ENCODE results near the gene IL1RAPL1.
"Not testable (repeated sequence)": the region's sequence is repeated elsewhere in the genome, so short reads cannot be mapped to it uniquely, and the experiment has no call there.

IL1RAPL1 gene

DNA sequence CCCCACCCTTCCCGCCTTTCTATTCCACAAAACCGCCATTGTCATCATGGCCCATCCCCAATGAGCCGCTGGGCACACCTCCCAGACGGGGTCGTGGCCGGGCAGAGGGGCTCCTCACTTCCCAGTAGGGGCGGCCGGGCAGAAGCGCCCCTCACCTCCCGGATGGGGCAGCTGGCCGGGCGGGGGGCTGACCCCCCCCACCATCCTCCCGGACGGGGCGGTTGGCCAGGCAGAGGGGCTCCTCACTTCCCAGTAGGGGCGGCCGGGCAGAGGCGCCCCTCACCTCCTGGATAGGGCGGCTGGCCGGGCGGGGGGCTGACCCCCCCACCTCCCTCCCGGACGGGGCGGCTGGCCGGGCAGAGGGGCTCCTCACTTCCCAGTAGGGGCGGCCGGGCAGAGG, 745.8 kb downstream of the IL1RAPL1 start:
- not testable (repeated sequence) for H3K27me3 Mint-ChIP-seq, H3K9me3 Mint-ChIP-seq, H3K27ac Mint-ChIP-seq, H3K4me1 Mint-ChIP-seq, ATAC-seq, H3K36me3 Mint-ChIP-seq, H3K4me3 Mint-ChIP-seq

DNA sequence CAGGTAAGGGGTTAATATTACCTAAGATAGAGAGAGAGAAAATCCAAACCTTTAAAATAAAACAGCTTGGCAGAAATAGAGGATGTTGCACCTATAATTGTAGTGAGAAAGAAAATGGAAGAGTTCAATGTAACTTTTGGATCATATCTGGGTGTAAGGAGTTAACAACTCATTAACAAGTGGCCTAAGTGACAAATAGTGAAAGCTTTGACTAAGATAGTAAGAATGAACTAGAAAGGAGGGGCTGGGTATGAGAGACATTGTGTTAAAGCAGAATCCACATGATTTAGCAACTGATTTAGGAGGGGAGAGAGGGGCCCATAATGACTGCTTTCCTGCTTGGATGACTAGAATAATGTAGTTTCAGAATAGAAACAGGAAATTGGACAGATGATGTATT, 761.0 kb downstream of the IL1RAPL1 start:
- no peaks in the 10 kb centered on the region for H3K9me3 Mint-ChIP-seq
- H3K4me1 Mint-ChIP-seq, result no peaks in the 10 kb centered on the region
- no peak for ATAC-seq
- H3K27me3 Mint-ChIP-seq, result no peaks in the 10 kb centered on the region
- H3K4me3 Mint-ChIP-seq, result no peak overlapping the region
- H3K36me3 Mint-ChIP-seq, result no peaks in the 10 kb centered on the region
- no peak overlapping the region for H3K27ac Mint-ChIP-seq

DNA sequence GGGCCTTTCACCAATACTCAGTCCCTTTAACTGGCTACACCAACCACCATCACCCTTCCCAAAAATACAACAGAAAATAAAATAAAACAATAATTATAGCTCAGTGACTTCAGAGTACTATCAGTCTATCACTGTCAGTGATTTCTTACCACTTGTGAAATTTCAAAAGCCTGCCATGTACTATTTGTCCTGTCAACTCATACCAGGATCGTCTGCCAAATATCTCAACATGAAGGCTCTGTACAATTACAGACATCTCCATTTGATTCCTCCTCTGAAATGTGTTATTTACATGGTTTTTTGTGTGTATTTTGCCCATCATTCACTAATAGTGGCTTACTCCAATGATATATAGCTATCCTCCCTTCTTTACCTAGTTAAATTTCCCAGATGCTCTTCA, 772.0 kb downstream of the IL1RAPL1 start:
- Mint-ChIP-seq H3K4me3 (no peak overlapping the region), H3K9me3 (no peaks in the 10 kb centered on the region), H3K36me3 (no peaks in the 10 kb centered on the region), H3K4me1 (no peaks in the 10 kb centered on the region), H3K27ac (no peak overlapping the region), H3K27me3 (no peaks in the 10 kb centered on the region)
- ATAC-seq, result no peak

DNA sequence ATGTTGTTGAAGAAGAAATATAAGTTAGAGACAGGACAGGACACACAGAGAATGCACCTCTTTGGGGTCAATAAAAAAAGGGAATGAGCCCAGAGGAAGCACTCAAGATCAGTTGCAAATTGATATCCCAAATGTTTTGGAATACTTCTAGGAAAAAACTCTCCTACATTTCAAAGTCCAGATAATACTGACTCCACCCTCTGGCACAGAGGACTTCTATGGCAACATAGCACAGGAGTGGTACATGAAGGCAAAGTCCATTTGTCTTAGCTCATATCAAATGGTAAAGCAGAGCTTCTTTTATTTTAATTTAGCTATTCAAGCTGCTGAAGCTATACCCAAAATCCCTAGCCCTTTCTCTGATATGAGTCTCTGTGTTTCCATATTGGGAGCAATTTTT, 787.5 kb downstream of the IL1RAPL1 start:
- not testable (repeated sequence) for ATAC-seq, H3K27me3 Mint-ChIP-seq, H3K9me3 Mint-ChIP-seq

DNA sequence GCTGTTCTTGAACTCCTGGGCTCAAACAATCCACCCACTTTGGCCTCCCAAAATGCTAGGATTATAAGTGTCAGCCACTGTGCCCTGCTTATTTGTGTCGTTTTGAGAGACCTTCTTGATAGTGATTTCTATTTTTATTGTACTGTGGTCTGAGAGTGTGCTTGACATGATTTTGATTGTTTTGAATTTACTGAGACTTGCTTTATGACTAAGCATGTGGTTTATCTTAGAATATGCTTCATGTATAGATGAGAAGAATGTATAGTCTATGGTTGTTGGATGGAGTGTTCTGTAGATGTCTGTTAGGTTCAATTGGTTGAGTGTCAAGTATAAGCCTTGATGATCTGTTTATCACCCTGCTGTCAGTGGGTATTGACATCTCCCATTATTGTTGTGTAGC, 789.3 kb downstream of the IL1RAPL1 start:
- Mint-ChIP-seq H3K4me3 (no peak overlapping the region), H3K27me3 (no peaks in the 10 kb centered on the region), H3K4me1 (no peaks in the 10 kb centered on the region), H3K36me3 (no peaks in the 10 kb centered on the region), H3K27ac (no peak overlapping the region), H3K9me3 (no peaks in the 10 kb centered on the region)
- no peak for ATAC-seq

More for the DNA sequence above, 787.5 kb downstream of the IL1RAPL1 start:
- not testable (repeated sequence) for H3K27ac Mint-ChIP-seq, H3K36me3 Mint-ChIP-seq, H3K4me3 Mint-ChIP-seq, H3K4me1 Mint-ChIP-seq

DNA sequence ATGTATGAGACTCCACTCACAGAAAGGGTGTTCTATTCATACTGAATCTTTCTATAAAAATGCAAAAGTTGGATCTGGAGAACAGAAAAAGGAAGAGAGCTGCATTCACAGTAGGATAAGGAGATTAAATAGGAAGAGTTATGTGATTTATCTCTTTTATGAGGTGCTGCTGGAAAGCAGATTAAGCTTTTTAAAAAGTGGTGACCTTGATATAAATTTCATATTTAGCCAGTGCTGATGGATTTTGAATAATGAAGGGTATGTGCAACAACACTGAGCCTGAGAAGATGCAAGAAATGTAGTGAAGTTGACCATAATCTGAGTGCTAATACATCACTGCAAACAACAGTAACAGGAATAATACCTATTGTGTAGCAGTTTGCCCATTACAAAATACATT, 795.6 kb downstream of the IL1RAPL1 start:
- H3K4me3 Mint-ChIP-seq, result no peak overlapping the region
- H3K36me3 Mint-ChIP-seq, result no peaks in the 10 kb centered on the region
- H3K9me3 Mint-ChIP-seq, result no peaks in the 10 kb centered on the region
- H3K27ac Mint-ChIP-seq, result no peak overlapping the region
- no peak for ATAC-seq
- no peaks in the 10 kb centered on the region for H3K4me1 Mint-ChIP-seq
- no peaks in the 10 kb centered on the region for H3K27me3 Mint-ChIP-seq

DNA sequence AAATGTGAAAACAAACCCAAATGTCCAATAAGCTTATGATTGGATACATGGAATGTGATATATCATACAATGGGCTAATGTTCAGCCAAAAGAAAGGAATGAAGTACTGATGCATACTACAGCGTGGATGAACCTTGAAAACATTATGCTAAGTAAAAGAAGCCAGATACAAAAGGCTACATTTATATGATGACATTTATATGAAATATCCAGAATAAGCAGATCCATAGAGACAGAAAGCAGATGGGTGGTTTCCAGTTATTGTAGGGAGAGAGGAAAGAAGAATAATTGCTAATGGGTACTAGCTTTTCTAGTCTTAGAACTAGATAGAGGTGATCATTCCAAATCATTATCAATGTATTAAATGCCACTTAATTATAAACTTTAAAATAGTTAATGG, 801.3 kb downstream of the IL1RAPL1 start:
- no peak for ATAC-seq
- no peak overlapping the region for H3K4me3 Mint-ChIP-seq
- H3K27ac Mint-ChIP-seq, result no peak overlapping the region
- H3K9me3 Mint-ChIP-seq, result no peaks in the 10 kb centered on the region
- H3K36me3 Mint-ChIP-seq, result no peaks in the 10 kb centered on the region
- no peaks in the 10 kb centered on the region for H3K27me3 Mint-ChIP-seq
- H3K4me1 Mint-ChIP-seq, result no peaks in the 10 kb centered on the region

DNA sequence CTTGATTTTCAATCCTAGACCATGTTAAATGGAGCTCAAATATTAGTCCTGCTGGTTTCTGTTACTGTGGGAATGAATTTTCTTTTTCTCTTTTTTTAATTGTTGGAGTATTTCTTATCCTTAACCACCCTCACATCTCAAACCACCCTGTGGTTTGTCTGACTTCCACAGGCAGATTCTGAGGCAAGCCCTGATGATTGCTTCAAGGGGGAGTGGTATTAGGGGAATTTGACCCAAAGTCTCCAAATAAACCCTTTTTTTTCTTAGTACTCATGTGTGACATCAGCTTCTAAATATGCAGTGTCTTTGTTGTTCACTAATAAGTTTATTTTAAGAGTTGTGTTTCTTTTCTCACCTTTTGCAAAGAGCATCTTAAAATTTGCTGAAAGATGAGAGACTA, 810.3 kb downstream of the IL1RAPL1 start:
- H3K4me1 Mint-ChIP-seq, result no peaks in the 10 kb centered on the region
- peaks cover 3% of the 10 kb centered on the region for H3K9me3 Mint-ChIP-seq
- no peaks in the 10 kb centered on the region for H3K36me3 Mint-ChIP-seq
- ATAC-seq, result no peak
- H3K27me3 Mint-ChIP-seq, result no peaks in the 10 kb centered on the region
- no peak overlapping the region for H3K4me3 Mint-ChIP-seq
- no peak overlapping the region for H3K27ac Mint-ChIP-seq

DNA sequence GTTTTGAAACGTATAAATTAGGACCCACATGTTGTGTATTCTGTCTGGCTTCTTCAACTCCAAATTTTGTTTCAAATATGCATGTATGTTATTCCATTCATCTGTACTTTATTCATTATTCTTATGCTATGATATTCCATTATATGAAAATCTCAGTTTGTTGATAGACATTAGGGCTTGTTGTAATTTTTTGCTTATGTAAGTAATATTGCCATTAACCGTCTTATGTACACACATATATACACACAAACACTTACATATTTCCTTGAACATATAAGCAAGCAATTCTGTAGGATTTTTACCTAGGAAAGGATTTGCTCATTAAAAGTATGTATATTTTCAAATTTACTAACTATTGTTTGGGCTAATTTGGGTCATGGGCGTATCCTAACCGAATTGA, 820.1 kb downstream of the IL1RAPL1 start:
- no peak for ATAC-seq
- Mint-ChIP-seq H3K27ac (no peak overlapping the region), H3K27me3 (no peaks in the 10 kb centered on the region), H3K9me3 (no peaks in the 10 kb centered on the region), H3K4me3 (no peak overlapping the region), H3K36me3 (no peaks in the 10 kb centered on the region), H3K4me1 (no peaks in the 10 kb centered on the region)

DNA sequence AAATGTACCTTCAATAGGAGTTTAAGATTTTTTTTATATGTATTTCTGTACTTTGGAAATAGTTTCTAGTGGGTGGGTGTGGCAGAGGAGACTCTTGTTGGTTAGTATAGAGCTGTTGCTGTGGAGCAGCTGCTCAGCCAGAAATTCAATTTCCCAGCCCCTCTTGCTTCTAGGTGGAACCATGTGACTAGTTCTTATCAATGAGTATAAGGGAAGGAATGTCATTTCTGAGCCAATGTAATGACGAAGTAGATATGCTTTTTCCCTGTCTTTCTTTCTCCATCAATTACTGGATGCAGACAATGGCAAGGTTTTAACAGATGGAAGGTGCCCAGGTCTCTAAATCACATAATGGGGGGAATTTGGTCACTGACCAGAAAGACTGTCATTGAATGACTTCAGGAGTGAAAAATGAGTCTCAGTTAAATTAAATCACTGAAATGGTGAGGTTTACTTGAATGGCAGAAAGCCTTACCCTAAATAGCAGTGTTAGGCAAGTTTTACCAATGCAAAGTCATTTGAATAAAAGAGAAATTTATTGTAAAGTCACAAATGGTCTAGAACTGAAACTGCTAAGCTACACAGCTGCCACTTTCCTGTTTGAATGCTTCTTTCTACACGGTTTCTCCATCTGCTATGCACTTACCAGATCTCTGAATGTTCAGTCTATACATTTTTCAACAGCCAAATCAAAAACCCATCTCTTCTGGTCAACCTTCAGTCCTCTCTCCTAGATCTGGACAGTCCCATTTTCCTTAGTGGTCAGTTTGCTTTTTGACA, 832.7 kb downstream of the IL1RAPL1 start:
- H3K4me3 Mint-ChIP-seq, result no peak overlapping the region
- no peak overlapping the region for H3K27ac Mint-ChIP-seq
- ATAC-seq, result no peak
- H3K4me1 Mint-ChIP-seq, result no peaks in the 10 kb centered on the region
- H3K9me3 Mint-ChIP-seq, result no peaks in the 10 kb centered on the region
- no peaks in the 10 kb centered on the region for H3K36me3 Mint-ChIP-seq
- no peaks in the 10 kb centered on the region for H3K27me3 Mint-ChIP-seq

DNA sequence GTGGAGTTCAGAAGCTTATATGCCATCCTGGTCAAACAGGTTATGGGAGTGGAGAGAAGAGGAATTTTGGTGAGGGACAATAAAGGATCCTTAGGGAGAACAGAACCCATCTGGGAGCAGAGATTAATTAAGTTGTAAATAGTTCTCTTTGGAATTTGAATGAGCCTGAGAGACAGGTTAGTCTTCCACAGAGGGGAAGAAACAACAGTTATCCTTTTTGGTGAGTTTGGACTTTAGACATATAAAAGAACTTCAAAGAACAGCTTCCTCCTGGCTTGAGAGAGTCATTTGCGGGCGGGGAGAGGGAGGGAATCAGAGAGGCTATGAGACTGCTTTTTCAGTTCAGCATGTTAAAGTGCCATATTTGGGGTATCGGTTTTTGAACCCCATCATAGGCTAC, 834.8 kb downstream of the IL1RAPL1 start:
- Mint-ChIP-seq H3K27ac (no peak overlapping the region), H3K27me3 (no peaks in the 10 kb centered on the region), H3K9me3 (no peaks in the 10 kb centered on the region), H3K36me3 (no peaks in the 10 kb centered on the region), H3K4me3 (no peak overlapping the region), H3K4me1 (no peaks in the 10 kb centered on the region)
- no peak for ATAC-seq

DNA sequence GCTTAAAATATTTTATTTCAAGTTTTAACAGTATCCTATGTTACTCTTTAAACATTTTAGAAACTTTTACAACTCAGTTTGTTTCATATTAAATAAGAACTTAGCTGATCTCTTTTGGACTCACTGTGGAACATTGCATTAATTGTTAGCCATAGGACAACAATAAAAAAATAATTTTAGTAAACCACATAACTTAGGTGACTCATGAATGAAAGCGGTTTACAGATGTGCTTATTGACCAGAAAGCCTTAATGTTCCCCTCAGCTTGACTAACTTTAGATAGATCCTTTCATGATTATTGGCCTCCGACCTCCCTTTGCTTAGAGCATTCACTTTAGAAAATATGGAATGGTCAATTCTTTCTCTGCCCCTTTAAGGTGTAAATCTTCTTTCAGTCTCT, 844.6 kb downstream of the IL1RAPL1 start:
- no peak overlapping the region for H3K27ac Mint-ChIP-seq
- H3K9me3 Mint-ChIP-seq, result peaks cover 3% of the 10 kb centered on the region
- no peaks in the 10 kb centered on the region for H3K27me3 Mint-ChIP-seq
- H3K36me3 Mint-ChIP-seq, result no peaks in the 10 kb centered on the region
- H3K4me1 Mint-ChIP-seq, result no peaks in the 10 kb centered on the region
- ATAC-seq, result no peak
- no peak overlapping the region for H3K4me3 Mint-ChIP-seq

DNA sequence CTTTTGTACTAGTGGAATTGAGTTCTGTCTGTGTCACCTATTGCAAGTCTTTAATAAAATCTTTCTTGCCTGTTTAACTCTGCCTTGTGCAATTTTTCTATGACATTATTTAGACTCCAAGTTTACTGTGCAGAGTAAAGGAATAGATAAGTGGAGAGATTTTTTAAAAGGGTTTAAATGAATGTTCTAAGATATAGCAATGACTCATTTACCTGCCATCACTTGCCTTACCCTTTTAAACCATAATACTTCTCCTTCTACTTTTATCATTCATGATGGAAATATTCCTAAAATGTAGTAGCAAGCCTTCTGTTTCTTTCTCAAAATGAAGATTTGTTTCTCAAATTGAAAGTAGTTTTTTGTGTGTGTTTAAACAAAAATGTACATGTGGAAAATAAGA, 845.3 kb downstream of the IL1RAPL1 start:
- H3K9me3 Mint-ChIP-seq, result peaks cover 3% of the 10 kb centered on the region
- H3K4me1 Mint-ChIP-seq, result no peaks in the 10 kb centered on the region
- H3K27me3 Mint-ChIP-seq, result no peaks in the 10 kb centered on the region
- H3K27ac Mint-ChIP-seq, result no peak overlapping the region
- ATAC-seq, result no peak
- H3K36me3 Mint-ChIP-seq, result no peaks in the 10 kb centered on the region
- H3K4me3 Mint-ChIP-seq, result no peak overlapping the region

DNA sequence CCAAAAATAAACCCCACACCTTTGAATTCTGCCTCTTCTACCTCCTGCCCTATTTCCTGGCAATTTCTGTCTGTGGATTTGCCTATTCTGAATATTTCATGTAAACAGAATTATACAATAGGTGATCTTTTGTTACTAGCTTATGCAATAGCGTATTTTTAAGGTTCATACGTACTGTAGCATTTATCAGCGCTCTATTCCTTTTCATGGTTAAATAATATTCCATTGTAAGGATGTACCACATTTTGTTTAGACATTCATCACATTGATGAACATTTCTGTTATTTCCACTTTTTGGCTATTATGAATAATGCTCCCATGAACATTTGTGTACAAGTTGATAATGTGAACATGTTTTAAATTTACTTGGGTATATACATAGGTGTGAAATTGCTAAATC, 847.7 kb downstream of the IL1RAPL1 start:
- Mint-ChIP-seq H3K27ac (no peak overlapping the region), H3K4me1 (no peaks in the 10 kb centered on the region), H3K4me3 (no peak overlapping the region), H3K27me3 (no peaks in the 10 kb centered on the region), H3K9me3 (peaks cover 3% of the 10 kb centered on the region), H3K36me3 (no peaks in the 10 kb centered on the region)
- ATAC-seq, result no peak

DNA sequence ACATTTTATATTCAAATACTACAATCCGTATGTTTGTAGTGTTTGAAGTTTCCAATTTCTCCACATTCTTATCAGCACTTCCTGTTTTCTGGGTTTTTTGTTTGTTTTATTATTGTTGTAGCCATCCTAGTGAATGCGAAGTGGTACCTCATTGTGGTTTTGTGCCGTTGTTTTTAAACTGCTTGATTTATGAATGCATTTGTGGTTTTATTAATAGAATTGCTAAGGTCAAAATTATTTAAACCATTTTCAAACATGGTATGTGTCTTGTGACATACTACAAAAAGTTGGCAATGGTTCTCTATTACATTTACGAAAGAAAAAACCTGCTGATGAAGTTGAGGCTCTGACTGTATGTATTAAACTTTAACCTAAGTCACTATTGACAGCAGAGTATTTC, 848.1 kb downstream of the IL1RAPL1 start:
- Mint-ChIP-seq H3K36me3 (no peaks in the 10 kb centered on the region), H3K9me3 (peaks cover 3% of the 10 kb centered on the region), H3K4me3 (no peak overlapping the region), H3K27me3 (no peaks in the 10 kb centered on the region), H3K4me1 (no peaks in the 10 kb centered on the region), H3K27ac (no peak overlapping the region)
- no peak for ATAC-seq

DNA sequence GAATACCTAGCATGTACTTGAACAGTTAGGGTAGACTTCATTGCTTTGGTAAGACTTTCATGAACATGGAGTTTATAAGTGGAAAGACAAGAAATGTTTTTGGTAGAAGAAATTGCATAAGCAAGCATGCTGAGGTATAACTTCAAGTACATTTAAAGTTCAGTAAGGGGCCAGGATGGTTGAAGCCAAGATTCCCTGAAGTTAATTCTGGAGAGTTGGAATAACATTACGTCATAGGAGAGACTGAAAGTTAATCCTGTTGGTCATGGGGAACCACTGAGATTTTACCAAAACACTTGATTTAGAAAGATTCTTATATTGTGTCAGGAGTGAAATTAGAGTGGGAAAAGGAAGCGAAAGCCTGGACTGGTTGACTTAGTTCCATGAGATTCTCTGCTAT, 860.6 kb downstream of the IL1RAPL1 start:
- Mint-ChIP-seq H3K4me3 (no peak overlapping the region), H3K4me1 (no peaks in the 10 kb centered on the region), H3K27ac (no peak overlapping the region), H3K9me3 (no peaks in the 10 kb centered on the region), H3K36me3 (no peaks in the 10 kb centered on the region), H3K27me3 (no peaks in the 10 kb centered on the region)
- no peak for ATAC-seq

DNA sequence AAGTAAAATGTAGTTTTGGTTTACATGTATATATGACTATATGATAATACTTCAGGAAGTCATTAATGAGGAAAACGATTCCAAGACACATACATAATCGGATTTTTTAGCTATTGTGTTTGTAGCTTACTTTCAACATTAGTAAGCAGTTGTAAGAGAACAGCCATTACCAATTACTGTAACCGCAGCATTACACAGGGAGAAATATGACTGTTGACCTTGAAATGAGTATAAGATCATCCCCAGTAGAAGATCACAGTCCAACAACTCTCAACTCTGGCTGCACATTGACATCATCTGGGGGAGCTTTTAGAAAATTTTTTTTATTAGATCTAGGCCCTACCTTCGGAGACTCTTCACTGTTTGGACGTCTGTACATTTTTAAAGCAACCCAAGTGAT, 866.1 kb downstream of the IL1RAPL1 start:
- ATAC-seq, result no peak
- Mint-ChIP-seq H3K4me1 (no peaks in the 10 kb centered on the region), H3K9me3 (peaks cover 2% of the 10 kb centered on the region), H3K27ac (no peak overlapping the region), H3K27me3 (no peaks in the 10 kb centered on the region), H3K4me3 (no peak overlapping the region), H3K36me3 (no peaks in the 10 kb centered on the region)

Measured in stimulated activated memory B cell treated with anti-CD40 and anti-IgM and Interleukin-4, amounts not matched to agents 10 μg/mL and 1 μg/mL and 100 μg/mL, for 72 hours (primary cell).